Endothelial cell (in vitro differentiated cells): Measurements from ENCODE around the gene PLOD3. TPM values are rescaled to one million over a fixed set of nuclear protein-coding genes. Genes with fewer than 3 reads are reported as not detected.
A peak's percentile ranks its signal among the peaks of the same experiment; 100 is the strongest.

Experiments used
- DNase-seq: peaks from one replicate; pipeline ENCODE4 v3.0.0; 2021; ENCODE audit warnings: low spot score
- H3K27ac Mint-ChIP-seq: one replicate; pipeline ENCODE4 v1.8.0; 2021; ENCODE audit warnings: mixed read lengths, inconsistent platforms; ENCODE audit not compliant: unreplicated experiment
- H3K27me3 Mint-ChIP-seq: one replicate; pipeline ENCODE4 v1.8.0; 2021; ENCODE audit warnings: mild to moderate bottlenecking, moderate library complexity, mixed read lengths, inconsistent platforms; ENCODE audit not compliant: unreplicated experiment
- H3K36me3 Mint-ChIP-seq: one replicate; pipeline ENCODE4 v1.8.0; 2021; ENCODE audit warnings: mild to moderate bottlenecking, low read depth, mixed read lengths, inconsistent platforms; ENCODE audit not compliant: unreplicated experiment
- H3K4me1 Mint-ChIP-seq: one replicate; pipeline ENCODE4 v1.8.0; 2021; ENCODE audit warnings: mild to moderate bottlenecking, mixed read lengths, inconsistent platforms; ENCODE audit not compliant: unreplicated experiment
- H3K4me3 Mint-ChIP-seq: one replicate; pipeline ENCODE4 v1.8.0; 2021; ENCODE audit warnings: mild to moderate bottlenecking, mixed read lengths, inconsistent platforms; ENCODE audit not compliant: unreplicated experiment
- H3K9me3 Mint-ChIP-seq: one replicate; pipeline ENCODE4 v1.8.0; 2021; ENCODE audit warnings: mixed read lengths, inconsistent platforms; ENCODE audit not compliant: unreplicated experiment
- total RNA-seq: library from RNA; stranded (reverse); fragmentation: NEBNext Ultra II Directional; extraction: Animal tissue kit (Norgen Biotek cat#: 25700); gene quantifications from one replicate; pipeline ENCODE4 v1.2.1, GENCODE V29; 2021; ENCODE audit not compliant: unreplicated experiment
- TF ChIP-seq, protein P1 (sequence below): fragments of 200-600 bp; sonication (generic); IDR thresholded peaks from one replicate; pipeline ENCODE4 v1.5.0; 2021; ENCODE audit warnings: antibody characterized with exemption; ENCODE audit not compliant: unreplicated experiment

The PLOD3 gene
- total RNA-seq, 1 donor from 2014 or later: 73.0 TPM

DNA sequence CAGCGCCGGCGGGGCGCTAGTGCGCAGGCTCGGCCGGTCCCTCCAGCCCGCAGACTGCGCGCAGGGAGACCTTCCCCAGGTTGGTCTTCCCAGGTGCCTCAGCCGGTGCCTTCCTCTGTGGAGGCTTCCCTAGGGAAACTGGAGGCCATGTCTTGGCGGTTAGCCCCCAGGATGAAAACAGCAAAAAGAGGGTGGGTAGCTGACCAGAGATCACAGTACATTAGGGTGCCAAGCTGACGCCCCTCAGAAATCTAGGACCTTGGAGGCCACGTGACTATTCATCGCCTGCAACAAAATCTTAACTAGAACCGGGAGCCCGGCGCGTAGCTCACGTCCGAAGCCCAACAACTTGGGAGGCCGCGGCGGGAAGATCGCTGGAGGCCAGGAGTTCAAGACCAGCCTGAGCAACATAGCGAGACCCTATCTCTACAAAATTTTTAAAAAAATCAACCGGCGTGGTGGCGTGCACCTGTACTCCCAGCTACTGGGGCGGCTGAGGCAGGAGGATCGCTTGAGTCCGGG lies 27.8 kb upstream of the PLOD3 start:
- Mint-ChIP-seq H3K9me3 (no peaks in the 10 kb centered on the region), H3K27me3 (peaks cover 2% of the 10 kb centered on the region), H3K27ac (peak overlapping the region; percentile 97), H3K4me3 (peak overlapping the region; percentile 98), H3K4me1 (peaks cover 8% of the 10 kb centered on the region), H3K36me3 (peaks cover 16% of the 10 kb centered on the region)
- DNase-seq: no peak
- TF ChIP-seq, protein P1, sequence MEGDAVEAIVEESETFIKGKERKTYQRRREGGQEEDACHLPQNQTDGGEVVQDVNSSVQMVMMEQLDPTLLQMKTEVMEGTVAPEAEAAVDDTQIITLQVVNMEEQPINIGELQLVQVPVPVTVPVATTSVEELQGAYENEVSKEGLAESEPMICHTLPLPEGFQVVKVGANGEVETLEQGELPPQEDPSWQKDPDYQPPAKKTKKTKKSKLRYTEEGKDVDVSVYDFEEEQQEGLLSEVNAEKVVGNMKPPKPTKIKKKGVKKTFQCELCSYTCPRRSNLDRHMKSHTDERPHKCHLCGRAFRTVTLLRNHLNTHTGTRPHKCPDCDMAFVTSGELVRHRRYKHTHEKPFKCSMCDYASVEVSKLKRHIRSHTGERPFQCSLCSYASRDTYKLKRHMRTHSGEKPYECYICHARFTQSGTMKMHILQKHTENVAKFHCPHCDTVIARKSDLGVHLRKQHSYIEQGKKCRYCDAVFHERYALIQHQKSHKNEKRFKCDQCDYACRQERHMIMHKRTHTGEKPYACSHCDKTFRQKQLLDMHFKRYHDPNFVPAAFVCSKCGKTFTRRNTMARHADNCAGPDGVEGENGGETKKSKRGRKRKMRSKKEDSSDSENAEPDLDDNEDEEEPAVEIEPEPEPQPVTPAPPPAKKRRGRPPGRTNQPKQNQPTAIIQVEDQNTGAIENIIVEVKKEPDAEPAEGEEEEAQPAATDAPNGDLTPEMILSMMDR: no peak

DNA sequence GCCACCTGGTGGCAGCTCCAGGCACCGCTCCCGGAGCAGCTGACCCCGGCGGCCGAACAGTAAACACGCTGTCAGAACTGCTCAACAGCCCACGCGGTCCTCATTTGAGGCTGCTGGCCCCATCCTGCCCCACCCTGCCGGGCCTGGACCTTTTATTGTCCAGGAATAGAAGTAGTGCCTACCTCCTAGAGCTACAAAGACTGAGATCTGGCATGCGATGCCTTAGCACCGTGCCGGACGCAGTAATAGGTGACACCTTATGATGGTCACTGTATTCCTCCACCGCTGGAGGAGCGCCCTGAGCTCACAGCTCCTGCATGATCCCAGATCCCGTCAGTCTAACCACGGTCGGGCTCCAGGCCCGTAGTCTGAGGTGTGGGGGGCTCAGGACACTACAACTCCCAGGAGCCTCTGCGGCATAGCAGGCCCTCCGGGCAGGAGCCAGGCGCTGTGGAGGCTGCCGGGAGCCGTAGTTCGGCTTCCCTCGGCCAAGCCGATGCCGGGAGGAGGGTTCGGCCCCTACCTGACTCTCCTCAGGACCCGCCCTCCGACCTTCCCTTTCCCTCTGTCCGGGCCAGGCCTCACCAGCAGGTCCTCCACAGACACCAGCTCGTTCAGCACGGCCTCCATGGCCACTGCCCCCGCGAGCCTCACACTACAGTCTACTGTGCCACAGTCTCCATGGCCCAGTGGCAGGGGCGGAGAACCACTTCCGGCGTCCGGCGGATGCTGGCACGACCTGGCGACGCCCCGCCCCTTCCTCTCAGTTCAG lies 27.2 kb upstream of the PLOD3 start, which contains the start of gene FIS1:
TSS of gene FIS1 (minus strand) at position 707 of the 772 bp plus-strand sequence. CDS start at position 630, 77 bp downstream.
- DNase-seq: peak; percentile 91
- Mint-ChIP-seq H3K36me3 (peaks cover 13% of the 10 kb centered on the region), H3K27ac (peak within 1 kb of the TSS; percentile 97), H3K9me3 (no peaks in the 10 kb centered on the region), H3K27me3 (peaks cover 2% of the 10 kb centered on the region), H3K4me1 (peaks cover 9% of the 10 kb centered on the region), H3K4me3 (peak within 1 kb of the TSS; percentile 98)
- TF ChIP-seq, protein P1: peak; percentile 87

DNA sequence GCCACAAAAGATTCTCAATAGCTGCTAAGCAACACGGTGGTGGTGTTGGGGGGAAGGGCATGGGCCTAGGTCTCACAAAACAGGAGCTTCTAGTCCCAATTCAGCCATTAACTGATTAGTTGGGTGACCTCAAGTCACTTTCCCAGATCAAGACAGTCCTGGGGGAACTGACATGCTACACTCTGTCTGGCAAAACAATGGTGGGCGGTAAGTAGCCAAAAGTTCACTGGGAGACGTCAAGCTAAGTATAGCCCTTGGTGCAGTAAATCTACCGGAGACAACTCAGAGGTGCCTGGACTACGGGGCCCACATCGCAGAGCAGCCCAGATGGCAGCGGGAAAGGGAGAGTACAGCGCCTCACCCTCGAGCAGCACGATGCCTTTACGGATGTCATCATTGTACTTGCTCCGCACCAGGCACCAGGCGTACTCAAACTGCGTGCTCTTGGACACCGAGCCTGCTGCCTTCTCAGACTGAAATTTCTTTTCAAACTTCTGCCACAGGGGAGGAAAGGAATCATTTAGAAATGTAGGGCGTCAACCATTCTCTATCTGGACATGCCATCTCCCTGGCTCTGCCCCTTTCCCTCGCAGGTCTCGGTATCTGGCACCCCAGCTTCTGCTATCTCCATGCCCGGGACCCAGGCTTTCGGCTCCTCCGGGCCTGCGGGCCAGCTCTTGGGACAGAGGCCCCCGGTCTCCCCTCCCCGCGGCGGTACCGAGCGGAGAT lies 26.4 kb upstream of the PLOD3 start:
- TF ChIP-seq, protein P1: no peak
- peaks cover 2% of the 10 kb centered on the region for H3K27me3 Mint-ChIP-seq
- no peaks in the 10 kb centered on the region for H3K9me3 Mint-ChIP-seq

DNA sequence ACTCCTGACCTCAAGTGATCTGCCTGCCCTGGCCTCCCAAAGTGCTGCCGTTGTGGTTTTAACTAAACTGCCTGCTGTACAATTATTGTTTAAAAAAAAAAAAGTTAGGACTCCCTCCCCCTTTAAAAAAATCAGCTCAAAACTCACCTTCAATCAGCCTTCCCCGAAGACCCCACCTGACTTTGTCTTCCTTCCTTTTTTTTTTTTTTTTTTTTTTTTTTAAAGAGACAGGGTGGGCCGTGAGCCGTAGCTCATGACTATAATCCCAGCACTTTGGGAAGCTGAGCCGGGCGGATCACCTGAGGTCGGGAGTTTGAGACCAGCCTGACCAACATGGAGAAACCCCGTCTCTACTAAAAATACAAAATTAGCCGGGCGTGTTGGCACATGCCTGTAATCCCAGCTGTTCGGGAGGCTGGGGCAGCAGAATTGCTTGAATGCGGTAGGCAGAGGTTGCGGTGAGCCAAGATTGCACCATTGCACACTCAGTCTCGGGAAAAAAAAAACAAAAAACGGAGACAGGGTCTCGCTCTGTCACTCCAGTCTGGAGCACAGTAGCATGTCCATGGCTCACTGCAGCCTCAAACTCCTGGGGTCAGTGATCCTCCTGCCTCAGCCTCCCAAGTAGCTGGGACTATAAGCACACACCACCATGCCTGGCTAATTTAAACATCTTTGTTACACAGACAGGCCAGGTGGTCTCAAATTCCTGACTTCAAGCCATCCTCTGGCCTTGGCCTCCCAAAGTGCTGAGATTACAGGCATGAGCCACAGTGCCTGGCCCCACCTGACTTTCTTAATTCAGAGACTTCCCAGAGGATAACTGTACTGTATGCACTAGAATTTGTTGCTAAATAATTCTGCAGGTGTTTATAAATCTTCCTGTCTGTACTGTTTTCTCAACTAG lies 24.3 kb upstream of the PLOD3 start:
- Mint-ChIP-seq H3K4me1 (peaks cover 19% of the 10 kb centered on the region), H3K9me3 (no peaks in the 10 kb centered on the region), H3K4me3 (no peak overlapping the region), H3K27ac (peak overlapping the region; percentile 42), H3K27me3 (peaks cover 2% of the 10 kb centered on the region), H3K36me3 (peaks cover 4% of the 10 kb centered on the region)
- TF ChIP-seq, protein P1: no peak
- DNase-seq: no peak

More for the DNA sequence above, 26.4 kb upstream of the PLOD3 start:
- no peak for DNase-seq
- peaks cover 13% of the 10 kb centered on the region for H3K36me3 Mint-ChIP-seq
- H3K4me1 Mint-ChIP-seq: peaks cover 14% of the 10 kb centered on the region
- peak overlapping the region; percentile 98 for H3K4me3 Mint-ChIP-seq
- H3K27ac Mint-ChIP-seq: peak overlapping the region; percentile 80
